HG03159 (cell line): ENCODE measurements around the gene SPATA6L.
"Not testable (repeated sequence)": the region's sequence is repeated elsewhere in the genome, so short reads cannot be mapped to it uniquely, and the experiment has no call there.

Experiments
- ATAC-seq: cut with Tn5 transposase; IDR thresholded peaks from one replicate; pipeline ENCODE4 v1.9.1; 2021; ENCODE audit warnings: mild to moderate bottlenecking, moderate library complexity; ENCODE audit not compliant: unreplicated experiment

Gene SPATA6L

DNA sequence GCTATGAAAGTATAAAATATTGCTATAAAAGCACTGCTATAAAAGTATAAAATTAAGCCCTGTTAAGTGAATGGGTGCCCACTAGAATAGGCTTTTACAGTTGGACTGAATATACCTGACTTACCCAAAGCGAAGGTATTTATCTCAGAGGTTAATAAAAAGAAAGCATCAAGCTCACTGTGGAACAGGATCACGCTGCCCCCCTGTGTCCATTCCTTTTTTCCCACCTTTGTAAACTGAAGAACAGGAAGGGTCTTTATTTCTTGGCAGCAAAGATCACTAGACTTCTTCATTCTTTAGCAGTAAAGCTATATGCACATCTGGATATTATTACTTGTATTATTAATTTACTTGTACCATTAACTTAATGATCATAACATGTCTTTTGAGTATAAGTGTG lies 26.3 kb downstream of the SPATA6L start:
- ATAC-seq, result no peak

DNA sequence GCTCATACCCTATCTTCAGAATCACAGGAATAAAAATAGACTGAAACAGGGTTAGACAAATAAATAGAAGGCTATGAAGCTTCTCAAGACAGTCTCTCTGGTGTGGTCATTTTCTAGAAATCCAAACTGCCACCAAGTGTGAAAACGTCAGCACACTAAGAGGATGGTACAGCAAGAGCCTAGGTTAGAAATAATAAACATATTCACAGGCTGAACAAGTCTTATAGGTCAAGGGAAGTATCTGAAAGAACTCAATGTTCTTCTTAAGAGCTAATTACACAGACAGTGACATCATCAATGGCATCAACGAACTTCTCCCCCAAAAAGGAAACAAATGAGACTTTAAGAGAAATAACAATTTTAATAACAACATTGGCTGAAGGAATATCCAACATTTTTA lies 26.9 kb downstream of the SPATA6L start:
- no peak for ATAC-seq

DNA sequence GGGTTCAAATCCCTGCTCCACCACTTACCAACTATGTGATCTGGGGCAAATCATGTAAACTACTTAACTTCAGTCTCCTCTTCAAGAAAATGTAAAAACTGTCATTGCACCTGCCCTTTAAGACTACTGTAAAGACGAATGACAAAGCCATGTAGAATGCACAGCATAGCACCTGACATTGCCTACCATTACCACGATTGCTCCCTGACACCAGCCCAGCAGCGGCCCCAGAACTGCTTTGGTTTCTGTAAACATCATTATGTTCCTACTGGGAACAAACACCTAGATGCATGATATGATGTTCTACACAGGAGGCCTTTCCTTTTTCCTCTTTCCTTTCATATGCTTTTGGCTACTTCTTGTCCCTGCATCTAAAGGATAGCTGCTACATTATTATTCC lies 27.3 kb downstream of the SPATA6L start:
- no peak for ATAC-seq

DNA sequence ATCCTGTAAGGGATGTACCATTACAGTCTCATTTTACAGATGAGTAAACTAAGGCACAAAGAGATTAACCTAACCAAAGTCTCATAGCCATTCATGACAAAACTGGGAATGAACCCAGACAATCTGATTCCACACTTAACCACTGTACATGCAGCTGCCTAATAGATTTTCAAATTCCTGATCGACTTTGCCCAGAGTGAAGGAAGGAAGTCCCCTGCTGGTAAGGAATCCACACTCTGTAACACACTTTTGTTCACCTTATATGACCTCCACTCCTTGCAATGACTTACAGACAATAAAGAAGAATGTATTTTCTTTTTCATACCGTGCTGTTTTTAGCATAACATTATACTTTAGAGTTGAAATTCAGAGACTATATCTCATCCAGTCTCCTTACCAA lies 35.4 kb downstream of the SPATA6L start:
- ATAC-seq, result no peak

DNA sequence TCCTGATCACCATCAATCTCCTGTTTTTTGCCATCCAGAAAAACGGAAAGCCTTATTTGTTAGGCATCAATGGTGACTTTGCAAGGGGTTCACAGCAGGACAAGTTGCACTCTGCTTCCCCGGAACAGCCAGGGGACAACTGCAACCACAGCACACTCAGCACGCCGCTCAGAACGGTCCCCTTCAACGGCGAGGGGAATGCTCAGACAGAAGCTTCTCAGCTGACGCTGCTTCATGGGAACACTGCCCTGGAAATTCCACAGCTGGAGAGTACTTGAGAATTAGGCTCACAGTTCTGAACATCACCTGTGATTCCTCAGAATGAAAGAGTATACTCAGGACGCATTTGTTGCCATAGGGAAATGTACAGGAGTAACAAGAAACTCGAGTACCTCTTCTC lies 44.3 kb downstream of the SPATA6L start:
- no peak for ATAC-seq

DNA sequence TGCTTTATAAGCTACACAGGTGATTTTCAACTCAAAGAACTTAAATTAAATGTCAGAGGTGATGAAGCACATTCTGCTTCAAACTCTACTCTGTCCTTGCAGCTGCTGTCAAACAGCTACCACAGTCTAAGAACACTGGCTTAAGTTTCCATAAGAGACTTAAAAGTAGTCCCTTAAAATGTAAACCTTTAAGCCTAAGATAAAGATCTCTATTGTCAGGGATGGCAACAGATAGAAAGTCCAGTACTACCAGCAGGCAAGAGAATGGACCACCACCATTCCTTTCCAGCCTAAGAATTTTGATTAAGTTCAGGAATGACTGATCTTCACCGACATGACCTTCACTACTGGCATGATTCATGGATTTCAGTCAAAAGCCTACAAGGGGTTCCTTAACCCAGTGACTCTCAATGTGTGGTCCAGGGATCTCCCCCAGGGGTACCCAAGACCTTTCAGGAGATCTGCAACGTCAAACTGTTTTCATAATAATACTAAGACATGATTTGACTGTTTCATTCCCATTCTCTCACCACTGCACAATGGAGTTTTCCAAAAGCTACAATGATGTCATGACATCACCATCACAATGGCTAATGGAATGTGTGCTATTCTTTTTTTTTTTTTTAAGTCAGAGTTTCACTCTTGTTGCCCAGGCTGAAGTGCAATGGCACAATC lies 45.3 kb downstream of the SPATA6L start:
- no peak for ATAC-seq

DNA sequence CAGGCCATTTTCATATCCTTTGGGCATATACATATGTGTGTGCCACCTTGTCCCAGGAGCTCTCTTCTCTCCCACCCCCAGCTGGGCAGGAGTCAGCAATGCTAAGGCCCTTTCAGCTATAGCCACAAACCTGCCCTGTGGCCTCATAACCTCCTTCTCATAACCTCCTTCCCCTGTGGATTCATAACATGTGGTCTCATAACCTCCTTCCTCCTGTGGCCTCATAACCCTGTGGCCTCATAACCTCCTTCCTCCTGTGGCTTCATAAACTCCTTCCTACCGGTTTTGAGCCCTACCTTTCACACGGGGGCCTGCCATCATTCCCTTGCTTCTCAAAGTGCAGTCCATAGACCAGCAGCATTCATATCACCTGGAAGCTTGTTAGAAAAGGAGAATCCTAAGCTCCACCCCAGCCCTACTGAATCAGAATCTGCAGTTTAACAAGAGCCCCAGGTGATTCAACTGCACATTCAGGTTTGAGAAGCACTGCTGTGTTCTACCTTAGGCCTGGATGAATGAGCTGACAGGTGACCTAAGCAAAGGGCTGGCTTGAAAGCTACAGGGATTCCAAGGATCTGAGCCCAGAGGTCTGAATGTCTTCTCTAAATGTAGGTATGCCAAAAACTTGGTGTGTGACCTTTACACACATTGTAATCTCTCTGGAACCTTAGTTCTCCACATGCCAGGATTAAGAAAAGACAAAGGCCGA lies 46.1 kb downstream of the SPATA6L start:
- no peak for ATAC-seq

DNA sequence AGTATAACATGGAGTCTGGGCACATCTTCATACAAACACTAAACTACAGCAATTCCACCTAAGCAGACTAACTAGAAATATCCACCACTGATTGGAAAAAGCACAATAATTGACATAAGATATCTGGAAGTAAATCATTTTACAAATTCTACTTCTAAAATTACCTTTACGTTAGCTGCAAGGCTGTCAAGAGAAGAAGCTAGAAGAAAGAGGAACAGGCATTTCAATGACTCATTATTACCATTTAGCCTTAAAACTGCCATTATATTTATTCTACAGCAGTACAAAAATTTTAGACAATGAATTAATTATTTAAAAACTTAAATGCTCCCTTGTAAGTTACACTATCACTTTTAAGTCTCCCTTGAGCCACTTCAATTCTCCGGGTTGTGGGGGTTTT lies 47.6 kb downstream of the SPATA6L start:
- ATAC-seq, result no peak

DNA sequence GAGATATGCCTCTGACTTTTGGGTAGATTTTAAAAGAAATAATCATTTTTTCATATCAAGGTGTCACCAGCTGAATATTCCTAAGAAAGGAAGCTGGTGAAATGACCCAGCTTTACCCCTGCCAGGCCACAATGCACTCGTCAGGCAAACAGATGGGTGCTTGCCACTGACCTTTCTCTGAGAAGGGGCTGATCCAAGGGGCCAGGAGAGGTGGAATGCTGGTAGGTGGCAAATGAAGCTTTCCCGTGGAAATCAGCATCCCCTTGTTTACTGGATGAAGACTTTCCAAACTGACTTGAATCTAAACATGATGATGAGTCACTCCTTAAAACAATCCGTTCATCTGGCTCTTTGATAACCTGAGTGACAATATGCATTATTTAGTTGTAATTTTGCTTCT lies 48.5 kb downstream of the SPATA6L start:
- no peak for ATAC-seq

DNA sequence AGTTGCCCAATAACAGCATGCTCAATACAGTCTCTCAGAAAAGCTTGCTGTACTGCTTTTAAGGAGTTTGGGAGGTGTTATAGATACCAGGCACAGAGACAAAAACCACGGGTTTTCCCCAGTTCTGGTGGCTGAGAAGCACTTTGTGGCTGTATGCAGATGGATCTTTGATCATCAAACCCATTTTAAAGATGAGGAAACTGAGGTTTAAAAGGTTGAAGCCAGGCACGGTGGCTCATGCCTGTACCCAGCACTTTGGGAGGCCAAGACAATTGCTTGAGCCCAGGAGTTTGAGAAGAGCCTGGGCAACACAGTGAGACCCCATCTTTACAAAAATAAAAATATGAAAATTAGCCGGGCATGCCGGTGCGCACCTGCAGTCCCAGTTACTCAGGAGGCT lies 50.5 kb downstream of the SPATA6L start:
- ATAC-seq, result no peak

DNA sequence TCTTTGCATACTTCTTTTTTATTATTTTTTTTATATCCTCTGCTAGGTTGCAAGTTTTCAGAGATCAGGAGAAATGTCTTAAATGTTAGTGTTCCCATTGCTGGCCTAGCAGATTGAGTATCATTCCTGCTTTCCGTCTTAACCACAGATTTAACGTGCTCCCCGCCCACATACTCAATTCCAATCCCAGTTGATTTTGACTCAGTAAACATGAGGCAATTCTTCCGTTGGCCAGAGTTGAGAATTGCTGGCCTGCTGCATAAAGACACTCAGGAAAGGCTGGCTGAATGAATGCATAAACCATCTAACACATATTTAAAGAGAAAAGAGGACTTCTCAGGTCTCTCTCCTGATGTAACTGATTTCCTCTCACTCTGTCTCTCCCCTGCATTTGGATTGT lies 51.0 kb downstream of the SPATA6L start:
- no peak for ATAC-seq

DNA sequence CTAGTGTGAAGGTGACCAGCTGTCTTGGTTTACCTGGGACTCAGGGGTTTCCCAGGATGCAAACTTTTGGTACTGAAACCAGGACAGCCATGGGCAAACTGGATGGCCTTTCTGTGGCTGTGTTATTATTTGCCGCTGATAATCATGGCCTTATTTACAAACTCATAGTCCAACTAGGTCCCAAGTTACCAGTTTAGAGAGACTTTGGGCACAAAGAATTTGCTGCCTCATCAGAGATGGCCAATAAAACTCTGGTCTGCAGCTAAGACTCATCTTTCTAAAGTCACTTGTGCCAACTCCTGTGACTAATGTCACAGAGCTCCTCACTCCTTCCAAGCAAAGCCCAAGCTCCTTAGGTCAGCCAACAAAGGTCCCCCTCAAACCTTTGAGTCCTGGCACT lies 51.7 kb downstream of the SPATA6L start:
- no peak for ATAC-seq

DNA sequence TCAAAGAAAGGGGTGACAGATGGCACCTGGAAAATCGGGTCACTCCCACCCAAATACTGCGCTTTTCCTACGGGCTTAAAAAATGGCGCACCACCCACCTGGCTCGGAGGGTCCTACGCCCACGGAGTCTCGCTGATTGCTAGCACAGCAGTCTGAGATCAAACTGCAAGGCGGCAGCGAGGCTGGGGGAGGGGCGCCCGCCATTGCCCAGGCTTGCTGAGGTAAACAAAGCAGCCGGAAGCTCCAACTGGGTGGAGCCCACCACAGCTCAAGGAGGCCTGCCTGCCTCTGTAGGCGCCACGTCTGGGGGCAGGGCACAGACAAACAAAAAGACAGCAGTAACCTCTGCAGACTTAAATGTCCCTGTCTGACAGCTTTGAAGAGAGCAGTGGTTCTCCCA lies 60.2 kb downstream of the SPATA6L start:
- ATAC-seq, result not testable (repeated sequence)

DNA sequence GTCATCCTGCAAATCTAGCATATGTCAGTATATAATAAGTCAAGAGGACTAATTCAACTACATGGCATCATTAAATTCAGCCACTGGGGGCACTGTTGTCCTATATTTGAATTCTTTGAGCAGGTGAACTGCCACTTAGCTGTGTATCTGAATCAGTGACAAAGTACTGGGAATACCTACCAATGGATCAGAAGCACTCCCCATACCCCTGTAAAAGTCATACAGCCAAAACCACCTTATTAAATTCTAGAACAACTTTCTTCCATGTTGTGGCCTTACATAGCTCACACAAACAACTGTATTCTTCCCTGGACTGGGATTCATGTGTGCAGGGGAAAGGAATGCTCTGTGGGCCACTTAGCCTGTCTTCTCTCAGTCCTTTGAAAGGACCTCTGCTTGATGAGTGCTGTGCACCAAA lies 61.6 kb downstream of the SPATA6L start:
- ATAC-seq, result peak; percentile 81

DNA sequence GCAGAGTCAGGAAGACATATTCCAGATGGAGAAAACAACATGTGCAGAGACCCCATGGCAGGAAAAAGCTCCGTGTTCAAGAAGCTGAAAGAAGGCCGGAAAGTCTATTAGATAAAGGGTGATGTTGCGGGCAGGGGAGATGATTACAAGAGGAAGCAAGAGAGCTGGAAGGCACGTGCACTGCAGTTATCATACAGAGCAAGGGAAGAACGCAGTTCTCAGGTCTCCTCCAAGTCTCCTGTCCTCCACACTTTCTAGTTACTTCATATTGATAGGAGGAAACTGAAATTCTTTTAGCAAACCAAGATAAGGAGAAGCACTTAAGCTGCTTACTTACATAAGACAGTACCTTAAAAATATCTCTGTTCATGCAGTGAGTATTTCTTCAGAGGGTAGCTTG lies 62.5 kb downstream of the SPATA6L start:
- ATAC-seq, result no peak

DNA sequence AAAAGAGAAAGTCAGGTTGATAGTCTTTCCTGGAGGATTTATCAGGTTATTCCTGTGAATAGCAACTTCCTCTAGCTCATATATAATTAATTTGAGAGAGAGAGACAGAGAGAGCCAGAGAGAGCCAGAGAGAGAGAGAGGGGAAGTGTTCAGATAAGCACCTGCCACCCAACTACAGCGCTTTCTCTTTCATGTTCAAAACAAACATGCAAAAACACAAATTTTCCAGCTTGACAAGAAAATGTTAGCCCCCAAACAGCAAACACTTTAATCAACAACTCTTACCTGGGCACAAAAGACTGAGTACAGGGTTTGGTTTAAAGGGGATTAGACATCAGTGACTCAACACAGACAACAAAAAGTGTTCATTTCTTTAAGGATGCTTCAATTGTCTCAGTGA lies 65.9 kb downstream of the SPATA6L start:
- no peak for ATAC-seq

DNA sequence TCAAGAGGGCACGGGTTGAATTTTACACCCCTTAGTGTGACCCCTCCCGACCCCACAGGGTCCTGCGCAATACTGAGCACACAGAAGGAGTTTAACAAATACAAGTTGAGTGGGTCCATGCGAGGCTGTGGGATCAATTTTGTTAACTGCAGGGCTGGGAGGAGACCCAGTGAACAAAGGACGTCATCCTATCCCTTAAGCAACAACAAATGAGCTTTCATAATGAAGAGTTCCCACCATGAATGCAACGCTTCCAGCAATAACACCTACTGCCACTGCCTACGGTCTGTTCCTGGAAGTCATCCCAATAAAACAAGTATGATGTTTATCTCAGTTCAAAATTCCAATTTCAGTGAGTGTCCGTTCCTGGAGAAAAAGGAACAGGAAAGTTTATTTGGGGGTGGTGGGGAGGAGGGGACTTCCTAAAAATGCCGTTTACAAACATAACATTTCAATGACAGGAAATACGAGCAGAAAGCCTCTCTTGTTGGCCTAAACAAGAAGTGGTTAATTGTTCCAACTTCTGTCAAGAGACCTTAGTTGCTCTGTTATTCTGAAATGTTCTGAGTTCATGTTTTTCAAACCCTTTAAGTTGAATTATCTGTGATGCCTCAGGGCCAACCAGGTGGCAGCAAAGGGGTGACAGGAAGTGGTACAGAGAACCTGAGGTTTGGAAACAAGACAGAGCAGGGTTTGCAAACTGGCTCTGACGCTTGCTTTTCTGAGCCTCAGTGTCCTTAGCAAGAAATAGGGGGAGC lies 69.9 kb downstream of the SPATA6L start:
- no peak for ATAC-seq

DNA sequence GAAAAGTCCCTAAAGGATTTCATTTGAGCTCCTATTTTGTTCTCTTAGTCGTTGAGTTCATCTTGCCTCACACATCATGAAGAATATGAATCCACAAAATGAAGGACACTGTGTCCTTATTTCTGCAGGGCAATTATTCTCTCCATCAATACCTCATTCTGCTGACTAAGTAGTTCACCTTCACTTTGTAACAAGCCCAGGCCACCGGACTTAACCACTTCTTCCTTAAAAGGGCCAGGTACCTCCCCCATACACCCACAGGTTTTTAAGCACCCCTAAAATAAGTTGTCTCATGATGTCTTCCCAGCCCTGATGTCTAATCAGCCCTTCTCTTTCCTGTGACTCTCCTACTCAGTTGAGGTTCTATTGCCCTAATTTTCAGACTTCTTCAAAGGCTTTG lies 71.3 kb downstream of the SPATA6L start:
- ATAC-seq, result no peak

DNA sequence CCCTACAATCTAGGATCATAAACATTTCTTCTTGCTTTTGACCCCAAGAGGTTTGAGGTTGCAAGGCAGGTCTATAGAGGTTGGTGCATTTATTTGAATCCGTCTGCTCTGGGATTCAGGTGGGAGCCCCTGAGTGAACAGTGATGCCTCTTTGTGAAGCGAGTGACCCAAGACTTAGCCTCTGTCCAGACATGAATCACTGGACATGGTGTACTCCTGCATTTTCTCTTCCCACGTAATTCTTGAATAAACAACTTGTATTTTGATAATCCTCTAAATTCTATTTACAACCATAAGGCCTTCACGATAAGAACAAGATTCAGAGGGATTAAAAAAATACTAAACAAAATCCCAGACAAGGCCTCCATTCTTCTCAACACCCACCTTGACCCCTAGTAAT lies 71.7 kb downstream of the SPATA6L start:
- ATAC-seq, result no peak

DNA sequence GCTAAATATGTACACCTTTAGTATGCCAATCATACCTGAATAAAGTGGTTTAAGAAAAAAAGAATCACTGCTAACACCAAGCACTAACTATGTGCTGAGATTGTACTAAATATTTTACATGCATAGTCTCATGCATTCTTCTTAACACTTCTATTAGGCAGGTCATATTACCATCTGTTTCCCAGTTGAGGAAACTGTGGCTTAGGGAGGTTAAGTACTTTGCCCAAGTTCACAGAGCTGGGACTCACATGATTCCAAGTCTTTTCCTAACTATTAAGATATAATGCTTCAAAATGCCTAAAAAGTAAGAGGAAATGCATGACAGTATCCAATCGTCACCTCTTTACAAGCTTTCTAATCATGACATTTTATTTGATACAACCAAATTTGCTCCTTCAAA lies 73.4 kb downstream of the SPATA6L start:
- ATAC-seq, result no peak

DNA sequence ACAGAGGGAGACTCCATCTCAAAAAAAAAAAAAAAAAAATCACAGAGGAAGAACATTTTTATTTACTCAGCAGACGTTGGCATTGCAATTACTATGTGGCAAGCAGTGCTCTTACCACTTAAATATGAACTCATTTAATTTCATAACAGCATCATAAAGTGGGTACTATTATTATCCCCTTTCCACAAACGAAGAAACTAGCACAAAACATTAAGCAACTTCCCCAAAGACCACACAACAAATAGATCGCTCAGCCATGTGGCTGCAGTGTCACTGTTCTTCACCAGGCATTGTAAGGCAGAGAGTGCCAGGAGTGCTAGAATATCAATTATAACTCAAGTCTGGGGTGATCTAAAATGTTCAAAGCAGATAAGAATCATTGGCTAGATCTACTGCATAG lies 74.0 kb downstream of the SPATA6L start:
- no peak for ATAC-seq

DNA sequence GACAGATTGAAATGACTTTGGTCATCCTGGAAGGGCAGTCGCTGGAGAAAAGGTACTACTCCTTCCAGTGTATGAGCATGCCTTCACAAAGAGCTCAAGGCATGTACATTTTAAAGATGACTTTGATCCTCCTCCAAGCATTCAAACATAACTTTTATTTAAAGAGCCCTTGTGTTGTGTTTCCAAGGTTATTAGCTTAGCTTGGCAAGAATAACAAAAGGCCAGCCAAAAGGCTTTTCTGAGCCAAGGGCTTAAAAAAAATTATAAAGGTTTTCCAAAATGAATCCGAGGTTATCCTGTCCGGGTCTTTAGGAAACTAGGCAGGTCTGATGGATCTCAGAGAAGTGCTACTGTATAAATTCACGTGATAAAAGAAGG lies 75.2 kb downstream of the SPATA6L start:
- no peak for ATAC-seq
